Measurements from ENCODE around the gene RNASE4.

DNA sequence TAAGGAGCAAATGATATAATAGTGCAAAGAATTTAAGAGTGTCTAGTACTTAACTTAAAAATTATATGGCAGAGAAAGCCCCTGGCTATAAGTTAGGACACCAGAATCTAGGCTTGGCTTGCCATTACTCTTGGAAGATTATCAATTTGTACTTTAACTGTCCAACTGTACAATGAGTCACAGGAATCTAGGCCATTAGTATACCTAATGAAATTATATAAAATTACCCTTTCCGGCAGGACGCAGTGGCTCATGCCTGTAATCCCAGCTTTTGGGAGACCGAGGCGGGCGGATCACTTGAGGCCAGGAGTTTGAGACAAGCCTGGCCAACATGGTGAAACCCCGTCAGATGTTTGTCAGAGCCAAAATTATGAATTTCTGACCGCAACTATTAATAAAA lies 42.2 kb upstream of the RNASE4 start:
- no peak for TF ChIP-seq TEAD4 (IDR thresholded peaks at IDR 0.05)
- no peak for TF ChIP-seq TAF1 (IDR thresholded peaks at IDR 0.05; ENCODE audit: low read depth)
- TF ChIP-seq, protein P1, sequence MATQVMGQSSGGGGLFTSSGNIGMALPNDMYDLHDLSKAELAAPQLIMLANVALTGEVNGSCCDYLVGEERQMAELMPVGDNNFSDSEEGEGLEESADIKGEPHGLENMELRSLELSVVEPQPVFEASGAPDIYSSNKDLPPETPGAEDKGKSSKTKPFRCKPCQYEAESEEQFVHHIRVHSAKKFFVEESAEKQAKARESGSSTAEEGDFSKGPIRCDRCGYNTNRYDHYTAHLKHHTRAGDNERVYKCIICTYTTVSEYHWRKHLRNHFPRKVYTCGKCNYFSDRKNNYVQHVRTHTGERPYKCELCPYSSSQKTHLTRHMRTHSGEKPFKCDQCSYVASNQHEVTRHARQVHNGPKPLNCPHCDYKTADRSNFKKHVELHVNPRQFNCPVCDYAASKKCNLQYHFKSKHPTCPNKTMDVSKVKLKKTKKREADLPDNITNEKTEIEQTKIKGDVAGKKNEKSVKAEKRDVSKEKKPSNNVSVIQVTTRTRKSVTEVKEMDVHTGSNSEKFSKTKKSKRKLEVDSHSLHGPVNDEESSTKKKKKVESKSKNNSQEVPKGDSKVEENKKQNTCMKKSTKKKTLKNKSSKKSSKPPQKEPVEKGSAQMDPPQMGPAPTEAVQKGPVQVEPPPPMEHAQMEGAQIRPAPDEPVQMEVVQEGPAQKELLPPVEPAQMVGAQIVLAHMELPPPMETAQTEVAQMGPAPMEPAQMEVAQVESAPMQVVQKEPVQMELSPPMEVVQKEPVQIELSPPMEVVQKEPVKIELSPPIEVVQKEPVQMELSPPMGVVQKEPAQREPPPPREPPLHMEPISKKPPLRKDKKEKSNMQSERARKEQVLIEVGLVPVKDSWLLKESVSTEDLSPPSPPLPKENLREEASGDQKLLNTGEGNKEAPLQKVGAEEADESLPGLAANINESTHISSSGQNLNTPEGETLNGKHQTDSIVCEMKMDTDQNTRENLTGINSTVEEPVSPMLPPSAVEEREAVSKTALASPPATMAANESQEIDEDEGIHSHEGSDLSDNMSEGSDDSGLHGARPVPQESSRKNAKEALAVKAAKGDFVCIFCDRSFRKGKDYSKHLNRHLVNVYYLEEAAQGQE (IDR thresholded peaks at IDR 0.05; ENCODE audit: low read depth) = no peak
- TF ChIP-seq EGR1 (IDR thresholded peaks at IDR 0.05) = no peak
- no peak for TF ChIP-seq EP300 (IDR thresholded peaks at IDR 0.05; ENCODE audit: borderline replicate concordance)
- TF ChIP-seq RAD21 (IDR thresholded peaks at IDR 0.05; ENCODE audit: low read depth) = no peak
- TF ChIP-seq YY1 (IDR thresholded peaks at IDR 0.05; ENCODE audit: low read depth) = no peak
- no peak for TF ChIP-seq NFIC (IDR thresholded peaks at IDR 0.05)
- TF ChIP-seq, protein P2, sequence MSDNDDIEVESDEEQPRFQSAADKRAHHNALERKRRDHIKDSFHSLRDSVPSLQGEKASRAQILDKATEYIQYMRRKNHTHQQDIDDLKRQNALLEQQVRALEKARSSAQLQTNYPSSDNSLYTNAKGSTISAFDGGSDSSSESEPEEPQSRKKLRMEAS (IDR thresholded peaks at IDR 0.05) = no peak
- no peak for TF ChIP-seq CEBPB (IDR thresholded peaks at IDR 0.05)
- no peak for TF ChIP-seq FOXM1 (IDR thresholded peaks at IDR 0.05; ENCODE audit: borderline replicate concordance, low read depth)
- no peak for TF ChIP-seq ZBTB7A (IDR thresholded peaks at IDR 0.05; ENCODE audit: low read depth)

All from Ishikawa (cell line).